GM18520 (cell line): ENCODE data around the gene LINGO1.

Experiments
- ATAC-seq: cut with Tn5 transposase; IDR thresholded peaks from one replicate; pipeline ENCODE4 v1.9.1; 2021; ENCODE audit not compliant: unreplicated experiment

Gene LINGO1

DNA sequence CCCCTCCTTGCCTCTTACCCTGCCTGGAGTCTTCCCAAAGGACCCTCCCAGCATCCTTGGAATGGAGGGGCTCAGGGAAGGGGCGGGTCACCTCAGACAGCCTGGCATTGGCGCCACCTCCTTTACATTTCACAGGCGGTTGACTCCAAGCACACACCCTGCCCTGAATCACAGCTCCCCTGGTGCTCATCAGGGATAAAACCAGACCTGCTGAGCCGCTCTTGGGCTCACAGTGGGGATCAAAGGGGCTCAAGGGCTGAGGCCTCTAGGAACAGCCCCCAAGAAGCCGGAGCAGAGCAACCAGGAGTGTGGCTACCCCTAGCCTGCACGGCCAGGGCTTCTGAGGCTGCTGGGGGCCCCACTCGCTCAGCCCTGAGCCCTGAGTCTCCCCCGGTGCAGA, 16.6 kb downstream of the LINGO1 start:
- ATAC-seq = no peak

DNA sequence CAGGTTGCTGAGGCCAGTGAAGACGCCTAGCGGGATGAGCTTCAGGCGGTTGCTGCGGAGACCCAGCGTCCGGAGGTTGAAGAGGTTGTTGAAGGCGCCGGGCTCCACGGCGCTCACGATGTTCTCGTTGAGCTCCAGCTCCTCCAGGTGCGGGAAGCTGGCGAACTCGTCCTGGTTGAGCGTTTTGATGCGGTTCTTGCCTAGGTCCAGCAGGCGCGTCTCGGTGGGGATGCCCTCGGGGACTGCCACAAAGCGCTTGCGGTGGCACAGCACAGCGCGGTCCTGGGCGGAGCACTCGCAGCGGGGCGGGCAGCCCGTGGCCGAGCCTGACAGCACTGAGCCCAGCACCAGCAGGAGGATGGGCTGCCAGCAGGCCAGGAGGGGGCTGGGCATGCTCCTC, 17.2 kb downstream of the LINGO1 start:
- ATAC-seq = no peak

DNA sequence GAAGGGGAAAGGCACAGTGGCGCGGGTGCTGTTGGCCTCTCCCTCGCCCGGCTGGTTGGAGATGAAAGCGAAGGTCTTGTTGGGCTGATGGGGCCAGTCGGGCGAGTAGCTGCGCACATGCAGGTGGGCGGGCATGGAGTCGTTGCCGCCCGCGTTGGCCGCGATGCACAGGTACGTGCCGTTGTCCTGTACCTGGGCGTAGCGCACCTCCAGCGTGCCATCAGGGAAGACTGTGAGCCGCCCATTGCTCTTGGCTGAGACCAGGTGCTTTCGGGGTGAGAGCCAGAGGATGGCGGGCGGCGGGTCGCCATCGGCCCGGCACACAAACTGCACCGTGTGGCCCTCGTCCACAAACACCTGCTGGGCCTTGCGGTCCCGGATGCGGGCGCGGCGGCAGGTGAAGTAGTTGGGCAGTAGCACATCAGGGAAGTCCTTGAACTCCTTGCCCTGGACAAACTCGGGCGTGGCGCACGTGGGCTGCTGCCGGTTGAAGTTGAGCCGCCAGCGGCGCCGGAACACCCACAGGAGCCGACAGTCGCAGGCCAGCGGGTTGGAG, 18.4 kb downstream of the LINGO1 start:
- ATAC-seq = no peak

DNA sequence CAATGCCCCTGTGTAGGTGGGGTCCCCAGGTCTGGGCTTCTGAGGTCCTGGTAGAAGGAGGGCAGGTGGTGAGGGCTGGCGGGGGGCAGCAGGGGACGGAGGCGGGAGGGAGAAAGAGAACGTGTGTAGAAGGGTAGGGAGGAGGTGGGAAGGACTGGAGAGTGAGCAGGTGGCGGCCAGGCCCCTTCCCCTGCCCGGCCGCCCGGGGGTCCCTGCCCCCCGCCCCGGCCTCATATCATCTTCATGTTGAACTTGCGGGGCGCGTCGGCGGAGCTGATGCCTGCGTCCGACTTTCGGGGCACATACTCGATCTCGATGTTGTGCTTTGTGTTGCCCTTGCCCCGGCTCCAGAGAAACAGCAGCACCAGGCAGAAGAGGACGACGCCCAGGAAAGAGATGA, 18.9 kb downstream of the LINGO1 start:
- no peak for ATAC-seq

DNA sequence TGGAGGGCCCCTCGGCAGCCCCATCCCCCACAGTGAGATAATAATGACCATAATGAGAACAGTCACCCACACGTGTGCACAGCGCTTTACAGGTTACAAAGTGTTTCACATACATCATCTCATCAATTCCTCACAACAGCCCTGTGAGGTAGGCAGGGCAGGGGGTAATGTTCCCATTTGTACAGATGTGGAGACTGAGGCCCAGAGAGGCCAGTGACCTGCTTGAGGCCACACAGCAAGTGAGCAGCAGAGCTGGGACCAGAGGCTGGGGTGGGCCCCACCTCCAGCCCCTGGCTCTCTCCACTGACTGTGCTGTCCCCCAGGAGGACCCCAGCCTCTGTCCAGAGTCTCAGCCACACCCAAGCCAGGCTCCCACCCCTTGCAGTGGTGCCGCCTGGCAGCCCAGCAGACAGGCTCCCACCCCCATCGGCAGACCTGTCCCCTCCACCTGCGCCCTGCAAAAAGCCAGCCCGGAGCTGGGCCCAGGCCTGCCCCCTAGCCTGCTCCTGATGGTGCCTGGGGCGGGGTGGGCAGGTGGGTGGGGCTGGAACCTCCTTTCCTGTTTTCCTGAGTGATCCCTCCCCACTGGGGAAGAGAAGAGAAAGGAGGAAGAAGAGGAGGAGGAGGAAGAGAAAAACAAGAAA, 19.6 kb downstream of the LINGO1 start:
- ATAC-seq = no peak

DNA sequence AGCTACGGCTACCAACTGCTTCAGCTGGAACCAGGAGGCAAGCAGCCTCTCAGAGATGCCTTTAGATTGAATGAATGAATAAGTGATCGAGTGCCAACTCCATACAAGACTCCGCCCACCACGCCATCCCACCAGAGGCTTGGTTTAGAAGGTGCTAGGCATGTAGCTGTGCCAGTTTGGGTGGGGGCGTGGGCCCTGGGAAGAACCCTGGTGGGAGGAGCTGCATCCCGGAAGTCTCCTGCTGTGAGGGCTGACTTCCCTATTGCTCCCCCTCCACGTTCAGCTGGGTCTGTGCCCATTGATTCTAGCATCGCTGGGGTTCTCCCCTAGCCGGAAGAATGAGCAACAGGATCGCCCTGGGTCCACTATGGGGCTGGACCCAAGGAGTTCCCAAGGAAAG, 20.9 kb downstream of the LINGO1 start:
- no peak for ATAC-seq

DNA sequence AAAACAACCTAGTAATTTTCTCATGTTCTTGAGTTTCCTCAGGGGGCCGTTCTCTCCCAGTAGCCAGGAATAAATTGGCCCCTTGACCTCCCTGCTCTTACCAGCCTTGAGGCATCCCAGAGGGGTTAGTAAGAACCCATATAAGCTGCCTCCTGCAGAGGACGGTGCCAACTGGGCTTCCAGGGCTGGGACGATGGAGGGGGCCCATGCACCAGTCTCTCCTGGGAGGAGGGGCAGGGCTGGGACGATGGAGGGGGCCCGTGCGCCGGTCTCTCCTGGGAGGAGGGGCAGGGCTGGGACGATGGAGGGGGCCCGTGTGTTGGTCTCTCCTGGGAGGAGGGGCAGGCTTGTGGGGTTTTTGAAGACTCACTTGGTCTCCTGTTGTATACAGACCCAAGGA, 22.0 kb downstream of the LINGO1 start:
- no peak for ATAC-seq

DNA sequence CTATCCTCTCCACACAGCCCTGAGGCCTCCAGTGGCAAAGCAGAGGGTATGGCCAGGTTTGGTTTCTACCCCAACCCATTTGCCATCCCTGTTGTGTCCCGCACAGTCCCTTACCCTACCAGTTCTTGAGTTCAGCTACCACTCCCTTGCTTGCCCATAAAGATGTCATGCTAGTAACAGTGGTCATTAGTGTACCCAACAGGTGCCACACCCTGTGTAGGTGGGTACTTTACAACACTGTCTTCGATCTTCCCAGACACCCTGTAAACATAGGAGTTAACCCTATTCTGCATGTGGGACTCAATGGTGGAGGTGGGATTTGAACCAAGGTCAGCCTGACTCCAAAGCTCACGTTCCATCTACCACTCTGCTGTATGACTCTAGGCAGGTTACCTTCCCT, 23.2 kb downstream of the LINGO1 start:
- ATAC-seq = no peak

DNA sequence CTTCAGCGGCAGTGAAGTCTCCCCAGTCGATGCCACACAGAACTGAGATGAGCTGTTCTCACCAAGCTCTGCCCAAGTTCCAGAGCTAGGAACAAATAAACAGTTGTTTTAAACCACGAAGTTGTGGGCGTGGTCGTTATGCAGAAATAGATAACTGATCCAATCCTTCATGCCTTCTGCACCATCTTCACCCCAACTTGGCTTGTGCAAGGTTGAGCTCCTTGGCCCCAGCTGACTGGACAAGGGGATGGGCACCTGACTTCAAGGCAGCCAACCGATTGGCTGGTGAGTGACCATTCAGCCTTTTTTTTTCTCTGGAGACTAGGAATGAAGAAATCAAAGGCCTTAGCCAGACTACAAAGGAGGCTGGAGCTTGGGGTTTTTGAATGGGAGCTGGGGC, 23.9 kb downstream of the LINGO1 start:
- no peak for ATAC-seq

DNA sequence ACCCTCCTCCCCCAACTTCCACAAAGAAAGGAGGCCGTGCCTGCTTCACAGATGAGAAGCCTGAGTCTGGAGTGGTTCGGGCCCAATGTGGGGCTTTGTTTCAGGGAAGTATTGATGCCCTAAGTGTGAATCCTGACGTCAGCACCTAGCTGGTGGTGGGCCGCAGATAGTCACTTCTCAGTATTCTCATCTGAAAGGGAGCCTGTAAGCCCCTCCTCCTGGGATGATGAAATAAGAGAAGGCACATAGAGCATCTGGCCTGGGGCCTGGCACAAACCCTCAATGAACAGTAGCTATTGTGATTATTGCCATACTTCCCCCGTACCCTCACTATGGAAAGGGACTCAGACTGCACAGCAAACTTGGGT, 24.8 kb downstream of the LINGO1 start:
- no peak for ATAC-seq

DNA sequence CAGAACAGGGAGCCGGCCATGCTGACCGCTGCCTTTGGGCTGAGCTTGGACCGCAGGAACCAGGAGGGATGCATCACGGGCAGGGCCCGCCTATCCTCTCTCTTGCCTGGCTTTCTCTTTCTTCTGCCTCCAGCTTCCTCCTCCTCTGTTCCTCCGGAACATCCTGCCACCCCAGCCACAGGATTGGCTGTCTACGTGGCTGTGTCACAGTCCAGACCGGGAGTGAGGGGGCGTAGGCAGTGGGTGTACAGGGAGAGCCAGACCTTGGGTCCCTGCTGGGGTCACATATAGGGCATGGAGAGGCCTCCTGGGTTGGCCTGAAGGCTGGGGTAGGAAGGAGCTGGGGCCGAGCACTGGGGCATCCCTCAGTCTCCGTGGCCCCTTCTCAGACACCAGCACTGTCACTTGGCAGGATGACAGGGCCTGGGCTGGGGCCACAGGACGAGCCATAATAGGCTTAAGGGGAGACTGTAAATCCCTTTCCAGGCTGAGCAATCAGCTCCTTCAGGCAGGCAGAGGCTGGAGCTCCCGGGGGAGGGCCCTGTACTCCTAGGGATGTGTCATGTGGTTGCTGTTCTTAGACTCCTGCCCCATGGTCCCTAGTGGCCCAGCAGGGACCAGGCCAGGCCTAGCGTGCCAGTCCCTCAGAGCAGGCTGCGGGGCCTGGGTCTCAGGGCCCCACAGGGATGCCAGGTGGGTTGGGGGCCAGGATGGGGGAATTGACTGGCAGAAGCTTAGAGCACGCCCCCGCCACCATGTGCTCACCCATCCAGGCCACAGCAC, 25.4 kb downstream of the LINGO1 start:
- no peak for ATAC-seq

DNA sequence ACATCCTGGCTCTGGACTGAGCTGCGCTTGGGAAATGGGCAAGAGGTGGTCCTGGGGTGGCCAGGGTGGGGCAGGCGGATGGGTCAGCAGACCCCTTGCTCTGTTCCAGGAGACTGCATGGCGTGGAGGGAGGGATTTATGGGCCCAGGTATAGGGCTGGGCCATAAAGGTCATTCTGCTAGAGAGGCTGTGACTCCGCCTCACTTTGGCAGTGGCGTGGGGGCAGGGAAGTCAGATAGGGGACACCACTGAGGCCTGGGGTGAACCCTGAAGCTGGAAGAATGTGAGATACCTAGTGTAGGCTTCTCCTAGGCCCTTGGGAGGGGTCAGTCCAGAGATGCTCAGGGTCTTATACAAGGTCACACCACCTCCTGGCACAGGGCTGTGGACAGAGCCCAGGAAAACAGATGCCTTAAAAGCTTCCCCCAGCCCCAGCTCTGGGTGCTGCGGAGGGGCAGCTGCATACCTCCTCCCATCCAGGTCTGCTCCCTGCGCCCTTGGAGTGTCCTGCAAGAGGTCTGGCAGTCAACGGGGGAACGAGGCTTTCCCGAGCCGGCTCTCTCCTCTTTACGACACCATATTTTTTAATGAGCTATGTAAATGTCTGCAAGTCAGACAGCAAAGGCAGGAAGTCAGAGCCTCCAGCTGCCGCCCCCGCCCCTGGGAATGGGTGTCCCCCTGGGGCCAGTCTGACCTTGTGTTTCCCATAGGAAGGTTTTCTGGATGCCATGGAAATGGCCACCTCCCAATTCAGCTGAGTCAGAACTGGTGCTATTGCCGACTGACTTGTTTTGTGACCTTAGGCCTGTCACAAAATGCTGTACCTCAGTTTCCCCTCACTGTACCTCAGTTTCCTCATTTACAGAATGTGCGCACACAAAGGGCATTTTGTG, 26.3 kb downstream of the LINGO1 start:
- no peak for ATAC-seq

DNA sequence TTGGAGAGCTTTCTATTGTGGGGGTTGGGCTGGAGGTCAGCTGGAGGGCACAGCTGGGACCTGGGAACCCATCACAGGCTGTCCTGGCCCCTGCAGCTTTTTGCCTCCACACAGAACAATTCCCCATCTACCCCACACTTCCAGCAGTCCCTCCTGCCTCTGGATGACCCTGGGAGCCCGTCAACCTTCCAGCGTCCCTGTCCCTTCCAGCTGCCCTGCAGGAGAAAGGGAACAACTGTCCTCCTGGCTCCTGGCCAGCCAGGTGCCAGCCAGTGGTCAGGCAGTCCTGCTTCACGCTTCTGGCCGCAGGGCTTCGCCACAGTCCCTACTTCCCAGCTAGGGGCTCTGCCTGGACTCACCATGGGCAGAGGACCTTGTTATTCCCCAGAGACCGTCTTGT, 27.2 kb downstream of the LINGO1 start:
- no peak for ATAC-seq

DNA sequence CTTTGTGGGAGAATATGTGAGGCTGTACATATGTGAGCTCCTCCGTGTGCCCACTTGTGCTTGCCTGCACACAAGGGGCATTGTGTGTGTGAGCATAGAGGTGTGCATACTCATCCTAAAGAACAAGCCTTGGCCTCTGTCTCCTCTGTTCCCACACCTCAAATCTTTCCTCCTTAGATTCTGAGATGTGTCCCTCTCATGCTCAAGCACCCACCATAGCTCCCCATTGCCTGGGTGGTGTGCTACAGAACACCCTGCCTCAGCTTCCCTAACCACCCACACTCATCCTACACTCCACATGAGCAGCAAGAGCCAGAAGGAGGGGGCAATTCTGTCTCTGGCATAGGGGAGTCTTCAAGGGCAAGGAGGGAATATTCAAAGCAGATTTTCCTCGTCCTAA, 27.7 kb downstream of the LINGO1 start:
- ATAC-seq = no peak

DNA sequence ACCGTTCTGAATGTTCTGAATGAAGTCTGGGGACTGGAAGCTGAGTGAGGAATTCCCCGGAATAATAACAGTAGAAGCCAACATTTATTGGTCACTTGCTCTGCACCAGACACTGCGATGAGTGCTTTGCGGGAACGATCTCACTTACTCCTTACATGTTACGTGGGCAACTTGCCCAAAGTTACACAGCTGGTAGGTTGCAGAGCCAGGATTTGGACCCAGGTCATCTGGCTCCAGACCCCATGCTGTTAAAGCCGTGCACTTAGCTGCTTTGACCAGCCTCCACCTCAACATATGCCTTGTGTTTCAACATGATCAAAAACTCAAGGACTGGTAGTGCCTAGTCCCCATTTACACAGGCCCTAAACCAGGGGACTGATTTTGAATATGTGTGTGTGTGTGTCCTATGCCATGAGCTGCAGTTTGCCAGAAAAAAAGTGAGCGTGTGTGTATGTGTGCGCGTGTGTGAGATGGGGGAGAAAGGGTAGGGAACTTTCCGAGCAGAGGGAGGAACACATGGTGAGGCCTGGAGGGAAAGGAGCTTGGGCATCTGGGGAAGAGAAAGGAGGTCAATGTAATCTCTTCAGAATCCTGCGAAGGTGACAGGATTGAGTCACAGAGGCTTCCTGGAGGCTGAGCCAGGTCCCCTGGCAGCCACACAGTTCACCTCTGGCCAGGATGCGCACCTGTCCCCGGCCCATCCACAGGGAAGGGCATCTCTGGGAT, 28.9 kb downstream of the LINGO1 start:
- ATAC-seq = no peak

DNA sequence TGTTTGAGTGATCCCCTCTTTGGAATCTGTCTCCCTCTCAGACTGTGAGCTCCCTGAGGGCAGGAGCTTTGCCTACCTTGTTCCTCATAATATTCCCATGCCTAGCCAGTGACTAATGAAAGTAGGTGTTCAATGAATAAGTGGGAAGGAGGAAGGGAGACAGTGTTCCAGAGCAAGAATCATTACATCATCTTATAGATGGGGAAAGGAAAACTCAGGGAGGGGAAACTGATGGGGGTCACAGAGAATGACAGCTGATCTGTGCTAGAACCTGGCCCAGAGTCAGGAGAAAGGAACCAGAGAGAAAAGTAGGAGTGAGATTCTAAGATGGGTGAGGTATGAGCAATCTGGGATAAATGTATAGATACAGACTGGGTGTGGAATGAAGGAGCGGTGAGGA, 29.9 kb downstream of the LINGO1 start:
- no peak for ATAC-seq

DNA sequence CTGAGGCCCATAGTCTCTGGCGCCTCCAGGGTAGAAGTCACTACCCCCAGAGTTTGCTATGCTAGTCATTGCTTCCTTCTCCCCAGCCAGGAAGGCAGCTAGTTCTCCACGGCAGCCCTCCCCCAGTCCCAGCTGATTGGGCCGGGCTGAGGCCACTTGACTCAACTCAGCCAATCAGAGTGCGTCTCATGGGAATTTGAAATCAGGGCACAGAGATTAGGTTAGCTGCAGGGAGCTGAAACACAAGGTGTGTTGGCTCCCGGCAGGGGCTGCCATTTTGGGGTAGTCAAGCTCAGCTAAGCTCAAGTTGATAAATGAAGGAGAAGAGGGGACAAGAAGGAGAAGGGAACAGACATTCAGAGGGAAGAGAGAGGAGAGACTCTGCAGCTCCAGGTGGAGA, 32.8 kb downstream of the LINGO1 start:
- ATAC-seq = no peak

DNA sequence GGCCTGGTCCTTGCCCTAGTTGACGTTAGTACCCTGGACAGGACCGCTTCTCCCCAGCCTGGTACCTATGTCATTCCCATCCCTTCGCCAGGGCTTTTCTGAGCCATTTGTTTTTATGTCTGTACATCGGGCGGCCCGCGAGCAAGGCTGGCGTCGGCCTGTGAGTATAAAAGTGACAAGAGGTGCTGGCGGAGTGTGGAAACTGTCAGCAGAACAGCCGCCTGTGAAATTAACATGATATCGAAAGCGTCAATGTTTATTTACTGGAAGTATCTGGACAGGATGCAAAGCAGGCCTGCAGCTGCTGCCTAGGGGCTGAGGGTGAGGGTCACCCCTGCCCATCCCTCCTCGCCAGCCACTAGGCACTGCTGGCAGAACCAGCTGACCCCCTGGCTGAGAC, 33.4 kb downstream of the LINGO1 start:
- ATAC-seq = no peak

DNA sequence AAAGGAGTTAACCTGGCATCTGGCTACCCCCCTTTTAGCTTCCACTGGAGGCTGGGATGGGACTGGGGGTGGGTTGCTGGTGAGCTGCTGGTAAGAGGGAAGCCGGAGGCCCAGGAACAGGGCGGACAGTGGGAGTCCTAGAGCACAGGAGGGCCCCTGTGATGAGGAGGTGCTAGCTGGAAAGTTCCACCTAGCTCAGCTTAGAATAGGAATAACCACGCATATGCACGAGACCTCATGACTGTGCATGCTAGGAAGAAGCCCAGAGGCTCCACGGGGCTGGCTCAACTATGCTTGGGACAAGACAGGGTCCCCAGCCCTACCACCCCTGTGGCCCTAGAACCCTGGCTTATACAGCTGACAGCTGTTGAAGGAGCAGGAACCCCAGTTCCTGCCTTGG, 34.1 kb downstream of the LINGO1 start:
- no peak for ATAC-seq

DNA sequence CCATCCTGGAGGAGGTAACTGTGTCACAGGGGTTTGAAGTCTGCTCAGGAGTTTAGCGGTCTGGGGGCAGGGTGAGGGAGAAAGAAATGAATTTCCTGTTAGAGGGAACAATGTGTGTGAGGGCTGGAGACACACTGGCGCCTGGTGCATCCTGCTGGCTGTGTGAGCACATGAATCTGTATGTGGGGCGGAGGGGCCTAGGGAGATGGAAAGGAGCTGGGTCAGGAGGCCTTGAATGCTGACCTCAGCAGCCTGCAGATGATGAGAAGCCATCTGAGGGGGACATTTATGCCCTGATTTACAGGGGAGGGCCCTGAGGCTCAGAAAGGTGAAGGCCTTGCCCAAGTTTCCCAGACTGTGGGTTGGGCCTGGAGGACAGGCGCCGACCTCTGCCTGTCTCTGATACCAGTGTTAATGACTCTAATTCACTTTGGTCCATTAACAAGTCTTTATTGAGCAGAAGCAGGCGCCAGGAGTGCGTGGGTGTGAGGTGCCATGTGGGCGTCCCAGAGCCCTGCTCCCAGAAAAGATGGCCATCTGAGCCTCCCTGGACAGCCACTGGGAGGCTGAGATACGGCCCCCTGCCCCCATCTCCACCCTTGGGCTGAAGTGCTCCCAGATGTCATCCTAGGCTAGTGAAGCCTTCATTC, 34.8 kb downstream of the LINGO1 start:
- no peak for ATAC-seq
